Measurements from ENCODE around the gene FAIM2.

The FAIM2 gene

GRCh38 chr12:49887536-49888401, 15.9 kb downstream of the FAIM2 start:
- no peak overlapping the region for H3K4me3 ChIP-seq (replicated peaks; ENCODE audit: low read depth, low read length)
- no peak for TF ChIP-seq CTCF (IDR thresholded peaks at IDR 0.05; ENCODE audit: insufficient read depth, low read length, poor library complexity, severe bottlenecking)
- no peaks in the 10 kb centered on the region for H3K36me3 ChIP-seq (ENCODE audit: control insufficient read depth, insufficient read depth, low read length)
- H3K27me3 ChIP-seq (replicated peaks; ENCODE audit: control insufficient read depth, insufficient read depth, low read length): no peaks in the 10 kb centered on the region; the same call in 1 of the 2 replicates
- no peak for DNase-seq (ENCODE audit: extremely low read depth, insufficient read length)

GRCh38 chr12:49887091-49887490, 16.6 kb downstream of the FAIM2 start:
- no peaks in the 10 kb centered on the region; the same call in 1 of the 2 replicates for H3K27me3 ChIP-seq (replicated peaks; ENCODE audit: control insufficient read depth, insufficient read depth, low read length)
- no peaks in the 10 kb centered on the region for H3K36me3 ChIP-seq (ENCODE audit: control insufficient read depth, insufficient read depth, low read length)
- no peak for DNase-seq (ENCODE audit: extremely low read depth, insufficient read length)
- no peak overlapping the region for H3K4me3 ChIP-seq (replicated peaks; ENCODE audit: low read depth, low read length)
- TF ChIP-seq CTCF (IDR thresholded peaks at IDR 0.05; ENCODE audit: insufficient read depth, low read length, poor library complexity, severe bottlenecking): no peak

- Histone ChIP-seq H3K36me3 (ENCODE audit: control insufficient read depth, insufficient read depth, low read length) (no peaks in the 10 kb centered on the region), H3K27me3 (replicated peaks; ENCODE audit: control insufficient read depth, insufficient read depth, low read length) (no peaks in the 10 kb centered on the region; the same call in 1 of the 2 replicates), H3K4me3 (replicated peaks; ENCODE audit: low read depth, low read length) (no peak overlapping the region)
- no peak for TF ChIP-seq CTCF (IDR thresholded peaks at IDR 0.05; ENCODE audit: insufficient read depth, low read length, poor library complexity, severe bottlenecking)
- no peak for DNase-seq (ENCODE audit: extremely low read depth, insufficient read length)
Measured at GRCh38 chr12:49885663-49886461, 17.8 kb downstream of the FAIM2 start.

GRCh38 chr12:49885118-49885517, 18.6 kb downstream of the FAIM2 start:
- no peak for TF ChIP-seq CTCF (IDR thresholded peaks at IDR 0.05; ENCODE audit: insufficient read depth, low read length, poor library complexity, severe bottlenecking)
- Histone ChIP-seq H3K4me3 (replicated peaks; ENCODE audit: low read depth, low read length) (no peak overlapping the region), H3K27me3 (replicated peaks; ENCODE audit: control insufficient read depth, insufficient read depth, low read length) (no peaks in the 10 kb centered on the region; the same call in 1 of the 2 replicates), H3K36me3 (ENCODE audit: control insufficient read depth, insufficient read depth, low read length) (no peaks in the 10 kb centered on the region)
- no peak for DNase-seq (ENCODE audit: extremely low read depth, insufficient read length)

- no peaks in the 10 kb centered on the region; the same call in 1 of the 2 replicates for H3K27me3 ChIP-seq (replicated peaks; ENCODE audit: control insufficient read depth, insufficient read depth, low read length)
- H3K4me3 ChIP-seq (replicated peaks; ENCODE audit: low read depth, low read length): no peak overlapping the region
- no peaks in the 10 kb centered on the region for H3K36me3 ChIP-seq (ENCODE audit: control insufficient read depth, insufficient read depth, low read length)
- no peak for TF ChIP-seq CTCF (IDR thresholded peaks at IDR 0.05; ENCODE audit: insufficient read depth, low read length, poor library complexity, severe bottlenecking)
- DNase-seq (ENCODE audit: extremely low read depth, insufficient read length): no peak
Measured at GRCh38 chr12:49882851-49883464, 20.7 kb downstream of the FAIM2 start.

All from GM06990 (cell line).